Inflammatory macrophage (primary cell): ENCODE data around the gene SCTR.
"Not testable (repeated sequence)": the region's sequence is repeated elsewhere in the genome, so short reads cannot be mapped to it uniquely, and the experiment has no call there.

ENCODE experiments used
- DNase-seq, 2 donors: peaks; one replicate each; pipeline ENCODE4 v3.0.0-alpha.2; 2020 to 2022

SCTR gene

DNA sequence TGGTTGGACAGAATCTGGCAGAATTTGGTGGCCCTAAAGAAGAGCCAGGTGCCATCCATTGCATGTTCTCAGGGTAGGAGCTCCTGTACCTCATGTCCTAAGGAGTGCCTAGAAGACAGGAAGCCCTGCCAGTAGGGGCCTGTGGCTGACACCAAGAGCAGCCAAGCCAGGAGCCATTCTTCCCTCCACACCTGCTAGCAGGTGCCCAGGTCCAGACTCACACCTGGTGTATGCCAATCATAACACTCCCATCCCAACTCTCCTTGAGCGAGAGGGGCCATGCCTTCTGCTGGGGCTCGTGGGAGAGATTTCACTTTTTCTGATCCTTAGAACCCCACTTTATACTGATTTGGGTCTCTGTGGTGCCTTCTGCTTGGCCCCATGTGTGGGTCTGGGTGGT, 119.1 kb downstream of the SCTR start:
- no peak for DNase-seq

- DNase-seq, result not testable (repeated sequence)
Measured at GRCh38 chr2:119403618-119404017, 120.7 kb downstream of the SCTR start.

- DNase-seq, result no peak
Measured at GRCh38 chr2:119402645-119403560, 121.4 kb downstream of the SCTR start.

DNA sequence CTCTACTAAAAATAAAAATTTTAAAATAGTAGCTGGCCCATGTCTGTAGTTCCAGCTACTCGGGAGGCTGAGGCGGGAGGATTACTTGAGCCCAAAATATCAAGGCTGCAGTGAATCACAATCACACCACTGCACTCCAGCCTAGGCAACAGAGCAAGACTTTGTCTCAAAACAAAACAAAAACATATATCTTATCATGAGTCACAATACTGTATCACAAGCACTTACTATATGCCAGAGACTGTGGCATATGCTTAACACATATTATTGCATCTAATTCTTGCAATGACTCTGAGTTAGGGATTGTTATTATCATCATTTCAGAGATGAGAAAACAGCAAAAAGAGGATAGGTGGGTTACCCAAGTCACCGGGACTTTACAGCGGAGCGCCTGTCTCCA, 122.2 kb downstream of the SCTR start:
- DNase-seq, result no peak

DNA sequence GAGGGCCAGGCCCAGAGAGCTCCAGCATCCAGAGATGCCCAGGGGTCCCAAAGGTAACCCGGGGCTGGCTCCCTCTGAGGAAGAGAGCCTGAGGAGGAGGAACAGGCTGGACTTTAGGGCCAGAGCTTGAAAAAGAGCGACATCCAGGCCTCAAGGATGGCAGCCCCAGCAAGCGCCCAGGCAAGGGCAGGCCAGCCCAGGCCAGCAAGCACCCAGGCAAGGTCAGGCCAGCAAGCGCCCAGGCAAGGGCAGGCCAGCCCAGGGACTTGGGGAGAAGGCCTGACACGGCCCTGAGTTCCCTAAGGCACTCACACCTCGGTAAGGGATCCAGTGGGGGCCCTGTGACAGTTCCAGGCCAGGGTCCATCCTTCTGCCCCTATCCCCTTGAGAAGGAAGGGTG, 127.1 kb downstream of the SCTR start:
- DNase-seq, result no peak

GRCh38 chr2:119393971-119394748, 130.1 kb downstream of the SCTR start:
- no peak for DNase-seq
